Hepatocyte (in vitro differentiated cells): Measurements from ENCODE around the gene TM7SF3.

Experiments
- CTCF ChIP-seq: fragments of 200-600 bp; sonication (generic); IDR thresholded peaks from 2 replicates; pipeline ENCODE4 v1.5.1; 2016; ENCODE audit warnings: antibody characterized with exemption, mild to moderate bottlenecking; ENCODE audit not compliant: poor library complexity
- EZH2phosphoT487 ChIP-seq: fragments of 200-600 bp; sonication (generic); IDR thresholded peaks from one replicate; pipeline ENCODE4 v1.6.1; 2018; ENCODE audit warnings: antibody characterized with exemption, mild to moderate bottlenecking, low read depth, moderate library complexity; ENCODE audit not compliant: unreplicated experiment, severe bottlenecking

- TF ChIP-seq CTCF = no peak
- no peak for TF ChIP-seq EZH2phosphoT487
Observed at GRCh38 chr12:27003421-27004381, 10.5 kb downstream of the TM7SF3 start.
